H1 (cell line): ENCODE data around the gene SPN. TPM values are rescaled to one million over a fixed set of nuclear protein-coding genes. Genes with fewer than 3 reads are reported as not detected.

Experiments used
- CTCF ChIA-PET: fragments of 300-600 bp; sonication (Branson Sonifier 250); formaldehyde crosslinking; loops from one replicate; lab custom pipeline; 2021; ENCODE audit not compliant: partially characterized antibody; lab: Charles Lee
- POLR2A ChIA-PET: fragments of 300-600 bp; sonication (Branson Sonifier 250); formaldehyde crosslinking; loops from one replicate; lab custom pipeline; 2021; ENCODE audit warnings: inconsistent platforms; ENCODE audit not compliant: partially characterized antibody; lab: Charles Lee
- DNase-seq, 2 experiments: peaks; one replicate each; pipeline versions ENCODE4 v3.0.0 to v3.0.0-alpha.2; 2010 to 2022; ENCODE audit warnings: low spot score in 2 of 2, low read depth in 1 of 2, mixed read lengths in 1 of 2
- FAIRE-seq: peaks from 2 replicates; lab custom pipeline; 2011; peaks lifted over from hg19 to GRCh38; lab: Jason Lieb, UNC
- H2AFZ ChIP-seq: 2 replicates; pipeline ENCODE4 v1.8.1; 2012; ENCODE audit warnings: low read length, inconsistent platforms
- H2AK5ac ChIP-seq: 2 replicates; pipeline ENCODE4 v1.6.1; 2013; ENCODE audit warnings: low read depth, low read length
- H2BK120ac ChIP-seq: replicated peaks from 2 replicates; pipeline ENCODE3; 2013; ENCODE audit warnings: low read depth, low read length, inconsistent platforms
- H2BK12ac ChIP-seq: 2 replicates; pipeline ENCODE4 v1.6.1; 2013; ENCODE audit warnings: low read depth, low read length
- H2BK15ac ChIP-seq: 2 replicates; pipeline ENCODE4 v1.6.1; 2013; ENCODE audit warnings: low read length
- H2BK20ac ChIP-seq: 2 replicates; pipeline ENCODE4 v1.6.1; 2013; ENCODE audit warnings: low read length
- H2BK5ac ChIP-seq: 2 replicates; pipeline ENCODE4 v1.6.1; 2013; ENCODE audit warnings: low read depth, low read length
- H3K14ac ChIP-seq: 2 replicates; pipeline ENCODE4 v1.6.1; 2013; ENCODE audit warnings: inconsistent platforms; ENCODE audit not compliant: insufficient read length
- H3K18ac ChIP-seq: 2 replicates; pipeline ENCODE4 v1.6.1; 2013; ENCODE audit warnings: low read length; ENCODE audit errors: extremely low read depth
- H3K23ac ChIP-seq: 2 replicates; pipeline ENCODE4 v1.6.1; 2013; ENCODE audit warnings: inconsistent platforms; ENCODE audit not compliant: insufficient read length
- H3K23me2 ChIP-seq: 2 replicates; pipeline ENCODE4 v1.6.1; 2013; ENCODE audit warnings: low read depth, low read length
- H3K27ac ChIP-seq: 2 replicates; pipeline ENCODE4 v1.6.1; 2011; ENCODE audit warnings: low read depth, low read length, inconsistent platforms
- H3K27me3 ChIP-seq, 4 experiments: replicated peaks in 1 of 4; 1 replicate in 1 of 4; 2 replicates in 3 of 4; pipeline versions ENCODE4 v1.6.1 to v1.8.1; 2011 to 2013; ENCODE audit warnings: low read length in 3 of 4, mild to moderate bottlenecking in 3 of 4, inconsistent platforms in 2 of 4, mixed read lengths in 2 of 4, moderate library complexity in 1 of 4; ENCODE audit not compliant: control insufficient read depth in 3 of 4, insufficient read depth in 3 of 4; ENCODE audit errors: extremely low read depth in 1 of 4
- H3K36me3 ChIP-seq, 4 experiments: 2 replicates each; pipeline versions ENCODE4 v1.6.1 to v1.8.1; 2011 to 2013; ENCODE audit warnings: mild to moderate bottlenecking in 4 of 4, low read length in 3 of 4, moderate library complexity in 2 of 4, control low read depth in 1 of 4, inconsistent platforms in 1 of 4; ENCODE audit not compliant: insufficient read depth in 4 of 4, control insufficient read depth in 2 of 4
- H3K4ac ChIP-seq: replicated peaks from 2 replicates; pipeline ENCODE3; 2013; ENCODE audit warnings: low read length, low read depth, mixed read lengths, inconsistent platforms; ENCODE audit not compliant: insufficient read length
- H3K4me1 ChIP-seq, 4 experiments: replicated peaks in 1 of 4; 1 replicate in 1 of 4; 2 replicates in 3 of 4; pipeline versions ENCODE4 v1.6.1 to v1.8.1; 2011 to 2013; ENCODE audit warnings: low read length in 3 of 4, inconsistent platforms in 2 of 4, mixed read lengths in 1 of 4; ENCODE audit not compliant: insufficient read depth in 4 of 4, control insufficient read depth in 3 of 4
- H3K4me2 ChIP-seq, 2 experiments: 2 replicates each; pipeline versions ENCODE4 v1.6.1 to v1.8.1; 2011 to 2013; ENCODE audit warnings: low read depth in 2 of 2, low read length in 2 of 2, control low read depth in 1 of 2, inconsistent platforms in 1 of 2, mild to moderate bottlenecking in 1 of 2; ENCODE audit not compliant: insufficient read depth in 1 of 2
- H3K4me3 ChIP-seq, 4 experiments: fragments of 200-600, 300-600 bp in 1 of 4; sonication (generic), shearing (Covaris generic), sonication (Bioruptor Twin) in 1 of 4; 2 replicates each; pipeline versions ENCODE4 v1.5.1 to v1.8.1; 2011 to 2016; ENCODE audit warnings: low read length in 4 of 4, low read depth in 3 of 4, control low read depth in 2 of 4, inconsistent platforms in 2 of 4, mild to moderate bottlenecking in 2 of 4, mixed read lengths in 1 of 4, moderate library complexity in 1 of 4; ENCODE audit not compliant: insufficient read depth in 2 of 4; ENCODE audit errors: extremely low read depth in 1 of 4
- H3K56ac ChIP-seq: replicated peaks from 2 replicates; pipeline ENCODE3; 2013; ENCODE audit warnings: low read depth, mild to moderate bottlenecking, mixed read lengths, low read length, inconsistent platforms; ENCODE audit not compliant: insufficient read length
- H3K79me1 ChIP-seq: 2 replicates; pipeline ENCODE4 v1.6.1; 2013; ENCODE audit warnings: low read depth, low read length, control low read depth
- H3K79me2 ChIP-seq, 2 experiments: 2 replicates each; pipeline versions ENCODE4 v1.6.1 to v1.8.1; 2012 to 2013; ENCODE audit warnings: low read length in 2 of 2, mild to moderate bottlenecking in 2 of 2, inconsistent platforms in 1 of 2; ENCODE audit not compliant: insufficient read depth in 2 of 2, control insufficient read depth in 1 of 2
- H3K9ac ChIP-seq, 4 experiments: replicated peaks in 1 of 4; 1 replicate in 1 of 4; 2 replicates in 3 of 4; pipeline versions ENCODE4 v1.6.1 to v1.8.1; 2011 to 2013; ENCODE audit warnings: low read depth in 3 of 4, low read length in 3 of 4, control low read depth in 2 of 4, mild to moderate bottlenecking in 2 of 4, moderate library complexity in 2 of 4, inconsistent platforms in 1 of 4; ENCODE audit errors: extremely low read depth in 1 of 4
- H3K9me3 ChIP-seq, 2 experiments: 2 replicates each; pipeline versions ENCODE4 v1.6.1 to v1.8.1; 2012 to 2013; ENCODE audit warnings: mild to moderate bottlenecking in 2 of 2, moderate library complexity in 2 of 2, control low read depth in 1 of 2, inconsistent platforms in 1 of 2, low read depth in 1 of 2, low read length in 1 of 2, mixed read lengths in 1 of 2; ENCODE audit not compliant: insufficient read depth in 2 of 2
- H4K20me1 ChIP-seq, 2 experiments: replicated peaks in 1 of 2; 2 replicates each; pipeline versions ENCODE3 to v1.8.1; 2011 to 2013; ENCODE audit warnings: inconsistent platforms in 2 of 2, low read length in 2 of 2, mild to moderate bottlenecking in 1 of 2; ENCODE audit not compliant: insufficient read depth in 2 of 2, control insufficient read depth in 1 of 2
- H4K5ac ChIP-seq: 2 replicates; pipeline ENCODE4 v1.6.1; 2013; ENCODE audit warnings: low read length, low read depth, mixed read lengths, inconsistent platforms; ENCODE audit not compliant: insufficient read length
- H4K8ac ChIP-seq: 2 replicates; pipeline ENCODE4 v1.8.0; 2013; ENCODE audit warnings: mild to moderate bottlenecking, moderate library complexity, low read length, inconsistent platforms; ENCODE audit not compliant: insufficient read depth; ENCODE audit errors: extremely low read depth
- H4K91ac ChIP-seq: replicated peaks from 2 replicates; pipeline ENCODE3; 2013; ENCODE audit warnings: low read length, mixed read lengths, inconsistent platforms; ENCODE audit not compliant: insufficient read length
- ASH2L ChIP-seq: fragments of 200-600, 300-600 bp; sonication (generic); IDR thresholded peaks from one replicate; pipeline ENCODE4 v1.7.1; 2017; ENCODE audit warnings: low read length
- PHF8 ChIP-seq: fragments of 200-600 bp; sonication (generic); conservative IDR thresholded peaks from 2 replicates; pipeline ENCODE4 v1.7.1; 2012; ENCODE audit warnings: low read depth, mild to moderate bottlenecking, inconsistent platforms, low read length, moderate library complexity
- POLR2A ChIP-seq, 2 experiments: IDR thresholded peaks; 1 replicate in 1 of 2; 2 replicates in 1 of 2; pipeline ENCODE4 v1.6.1; 2011; ENCODE audit warnings: low read depth in 2 of 2, low read length in 2 of 2, mild to moderate bottlenecking in 2 of 2; ENCODE audit errors: control extremely low read depth in 1 of 2
- WGBS, 2 experiments: shearing (Covaris generic) in 1 of 2; methylation state at CpG; one replicate each; pipeline versions ENCODE4 v1.1.6 to v1.1.7; 2013 to 2015; ENCODE audit warnings: low lambda C conversion rate in 2 of 2, mixed read lengths in 2 of 2, inconsistent platforms in 1 of 2, low coverage in 1 of 2, missing lambda C conversion rate in 1 of 2; ENCODE audit not compliant: insufficient replicate concordance in 2 of 2, insufficient coverage in 1 of 2, insufficient read length in 1 of 2; ENCODE audit errors: extremely low coverage in 1 of 2, missing lambda C conversion rate in 1 of 2; 5-methylcytosine and 5-hydroxymethylcytosine counted together
- polyA plus RNA-seq, 7 experiments: library from polyadenylated mRNA; depleted of rRNA in 3 of 7; stranded (reverse) in 5 of 7; unstranded in 2 of 7; fragments of >200 nt in 5 of 7; fragments of 200-250 nt in 2 of 7; gene quantifications; 1 replicate in 5 of 7; 2 replicates in 1 of 7; 4 replicates in 1 of 7; pipeline versions ENCODE4 v1.2.1 to v1.2.3, GENCODE V29; 2011 to 2013; ENCODE audit warnings: missing spikeins in 2 of 7, mixed read lengths in 2 of 7
- total RNA-seq: library from RNA; stranded (reverse); fragmentation: NEBNext Ultra II Directional; extraction: Animal tissue kit (Norgen Biotek cat#: 25700); gene quantifications from 2 replicates; pipeline ENCODE4 v1.2.1, GENCODE V29; 2021

The SPN gene
- total and polyA plus RNA-seq, 2 of the 8 experiments (the other 6 are each of a cell fraction or from before 2014, with no cell fraction given), result 1.5 to 1.8 TPM

DNA sequence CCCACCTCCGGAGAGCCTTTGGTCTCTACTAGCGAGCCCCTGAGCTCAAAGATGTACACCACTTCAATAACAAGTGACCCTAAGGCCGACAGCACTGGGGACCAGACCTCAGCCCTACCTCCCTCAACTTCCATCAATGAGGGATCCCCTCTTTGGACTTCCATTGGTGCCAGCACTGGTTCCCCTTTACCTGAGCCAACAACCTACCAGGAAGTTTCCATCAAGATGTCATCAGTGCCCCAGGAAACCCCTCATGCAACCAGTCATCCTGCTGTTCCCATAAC lies 702 bp downstream of the SPN start:
- H4K8ac ChIP-seq, result no peak overlapping the region
- no peak overlapping the region for H3K56ac ChIP-seq
- H2BK5ac ChIP-seq, result no peak overlapping the region
- no peak overlapping the region for H3K23ac ChIP-seq
- H3K4me1 ChIP-seq, result peaks cover 0 to 24% (median 18%) of the 10 kb centered on the region in 4 experiments; a peak in 6 of 7 replicates
- no peaks in the 10 kb centered on the region for H3K79me2 ChIP-seq
- no peak overlapping the region for H2AFZ ChIP-seq
- 0 out of 2 replicates have a peak, but pooled peaks cover 2% of the 10 kb centered on the region for H3K79me1 ChIP-seq
- ChIA-PET POLR2A (interaction anchor here (0.7 to 1.5 kb wide), 4 partner anchors 12 to 152 kb away, joined by 3 to 5 read pairs (median 4); partner anchors contain the start of genes PAGR1 and QPRT), CTCF (interaction anchor here (0.8 kb wide), 1 partner anchor 58 kb away, joined by 3 read pairs; no protein-coding TSS in a partner anchor)
- H2BK20ac ChIP-seq, result no peak overlapping the region
- H4K5ac ChIP-seq, result no peak overlapping the region
- H2AK5ac ChIP-seq, result no peak overlapping the region; the same call in 1 of the 2 replicates
- no peak overlapping the region for H3K4ac ChIP-seq
- H3K18ac ChIP-seq, result no peak overlapping the region
- DNase-seq (no peak), FAIRE-seq (no peak)
- 100% methylated on average over 3 of the region's 3 CpGs; no CpG with 5 or more reads in 1 of the 2 experiments for WGBS, 2 experiments
- no peak overlapping the region for H4K91ac ChIP-seq
- H3K27ac ChIP-seq, result no peak overlapping the region
- H2BK120ac ChIP-seq, result no peak overlapping the region
- H2BK15ac ChIP-seq, result 0 out of 2 replicates have a peak overlapping the region, but pooled peaks have one; percentile 72
- no peaks in the 10 kb centered on the region; a peak in 1 of 7 replicates for H3K27me3 ChIP-seq
- 0 out of 2 replicates have a peak overlapping the region, but pooled peaks have one; percentile 50 for H2BK12ac ChIP-seq
- peaks cover 0 to 2% of the 10 kb centered on the region in 2 experiments for H4K20me1 ChIP-seq
- no peaks in the 10 kb centered on the region; the same call in 1 of the 2 replicates for H3K23me2 ChIP-seq
- no peaks in the 10 kb centered on the region for H3K36me3 ChIP-seq
- H3K9me3 ChIP-seq, result no peaks in the 10 kb centered on the region
- no peak overlapping the region for H3K14ac ChIP-seq
- H3K4me3 ChIP-seq, result no peak overlapping the region
- no peak overlapping the region for H3K4me2 ChIP-seq
- H3K9ac ChIP-seq, result no peak overlapping the region
- TF ChIP-seq ASH2L (no peak), POLR2A (IDR thresholded peaks at IDR 0.05; ENCODE audit: control extremely low read depth in 1 of 2, low read depth in 2 of 2, low read length in 2 of 2) (no peak), PHF8 (no peak)
